Jurkat, Clone E6-1 (cell line): Measurements from ENCODE around the gene LIN7B.

Experiments
- DNase-seq: peaks from one replicate; pipeline ENCODE4 v3.0.0-alpha.2; 2011; ENCODE audit warnings: low read depth, low spot score
- H3K4me3 ChIP-seq: 2 replicates; pipeline ENCODE4 v1.5.1; 2011; ENCODE audit warnings: mild to moderate bottlenecking, low read length, control low read depth, moderate library complexity

LIN7B gene

DNA sequence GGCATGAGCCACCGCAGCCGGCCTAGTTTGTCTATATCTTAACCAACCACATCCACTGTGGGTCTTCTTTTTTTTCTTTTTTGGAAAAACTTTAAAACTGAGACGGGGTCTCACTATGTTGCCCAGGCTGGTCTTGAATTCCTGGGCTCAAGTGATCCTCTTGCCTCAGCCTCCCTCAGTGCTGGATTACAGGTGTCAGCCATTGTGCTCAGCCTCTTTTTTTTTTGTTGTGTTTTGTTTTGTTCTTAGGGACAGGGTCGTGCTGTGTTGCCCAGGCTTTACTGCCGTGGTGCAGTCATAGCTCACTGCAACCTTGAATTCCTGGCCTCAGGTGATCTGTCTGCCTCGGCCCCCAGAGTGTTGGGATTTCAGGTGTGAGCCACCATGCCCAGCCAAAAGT lies 21.5 kb upstream of the LIN7B start:
- no peak for DNase-seq
- no peak overlapping the region for H3K4me3 ChIP-seq

DNA sequence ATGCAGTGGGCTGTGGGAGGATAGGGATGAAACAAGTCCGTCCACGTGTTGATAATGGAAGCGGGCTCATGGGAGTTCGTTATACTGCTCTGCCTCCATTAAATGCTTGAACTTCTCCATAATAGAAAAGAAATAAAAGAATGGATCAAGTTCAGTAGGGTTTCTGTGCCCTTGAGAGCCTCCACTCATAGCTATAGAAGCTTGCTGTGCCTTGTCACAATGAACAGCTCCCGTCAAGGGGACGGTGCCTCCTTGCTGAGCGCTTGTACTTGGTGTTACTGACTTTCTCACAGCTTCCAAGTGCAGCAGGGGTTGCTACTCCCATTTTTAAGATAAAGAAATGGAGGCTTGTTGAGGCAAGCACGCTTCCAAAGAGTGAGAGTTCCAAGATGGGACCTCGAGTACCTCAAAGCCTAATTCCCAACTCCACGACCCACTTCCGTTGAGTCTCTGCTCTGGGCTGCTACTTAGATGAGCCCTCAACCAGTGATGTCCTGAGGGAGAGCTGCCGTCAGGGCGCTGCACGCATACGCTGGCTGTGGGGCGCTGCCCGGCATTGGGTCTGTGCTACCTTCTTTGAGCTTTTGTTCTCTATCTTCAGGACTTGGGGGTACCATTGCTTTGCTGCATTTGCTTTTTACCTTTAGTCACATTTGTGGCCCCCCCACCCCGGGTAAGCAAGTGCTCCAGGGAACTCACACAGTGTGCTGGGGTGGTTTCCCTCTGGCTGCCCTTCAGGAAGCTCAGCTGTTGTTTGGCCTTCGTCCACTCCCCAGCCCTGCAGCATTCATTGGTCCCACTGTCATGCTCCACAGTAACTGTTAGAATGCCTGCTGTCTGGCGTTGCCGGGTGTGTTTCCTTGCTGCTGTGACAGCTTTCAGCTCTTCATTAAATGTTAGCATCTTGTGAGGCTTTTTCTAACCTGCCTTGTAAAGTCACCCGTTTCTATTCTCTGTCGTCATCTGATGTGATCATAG lies 19.4 kb upstream of the LIN7B start:
- DNase-seq: no peak
- no peak overlapping the region for H3K4me3 ChIP-seq

DNA sequence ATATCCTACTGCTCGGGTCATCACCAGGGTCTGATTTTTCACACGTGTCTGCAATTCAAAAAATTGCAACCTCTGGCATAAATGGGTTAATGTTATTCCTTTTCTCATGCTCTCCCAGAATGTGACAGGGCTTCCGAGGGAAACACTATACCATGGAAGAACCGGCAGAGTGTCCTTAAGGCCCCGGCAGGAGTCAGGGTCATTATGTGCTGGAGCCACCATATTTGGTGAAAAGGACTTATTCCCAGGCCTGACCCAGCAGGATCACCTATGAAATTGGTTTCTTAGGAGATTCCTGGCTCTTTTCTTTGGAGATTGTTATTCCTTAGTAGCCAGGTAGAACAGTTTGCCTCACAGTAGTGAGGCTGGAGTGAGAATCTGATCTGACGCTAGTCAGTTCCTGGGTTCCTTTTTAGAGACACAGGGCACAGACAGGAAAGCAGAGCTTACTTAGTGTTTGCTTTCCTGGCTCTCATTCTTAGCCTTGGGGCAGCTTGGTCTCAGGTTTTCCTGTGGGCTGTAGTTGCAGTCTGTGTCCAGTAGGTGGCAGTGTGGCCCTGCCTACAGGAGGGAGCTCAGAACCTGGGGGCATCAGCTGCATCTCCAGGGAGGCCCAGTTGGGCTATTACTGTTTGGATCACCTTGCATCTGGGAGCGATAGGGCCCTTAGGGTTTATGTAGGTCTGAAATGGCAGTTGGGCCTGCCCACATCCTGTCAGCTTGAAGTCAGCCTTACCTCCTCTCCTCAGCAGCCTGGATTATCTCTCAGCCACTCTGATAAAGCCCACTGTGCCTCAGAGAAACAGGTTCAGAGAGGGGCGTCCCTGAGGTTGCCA lies 16.5 kb upstream of the LIN7B start:
- H3K4me3 ChIP-seq: peak overlapping the region; percentile 24
- peak; percentile 97 for DNase-seq

GRCh38 chr19:49098795-49099194 lies 15.4 kb upstream of the LIN7B start:
- no peak overlapping the region for H3K4me3 ChIP-seq
- DNase-seq: no peak

DNA sequence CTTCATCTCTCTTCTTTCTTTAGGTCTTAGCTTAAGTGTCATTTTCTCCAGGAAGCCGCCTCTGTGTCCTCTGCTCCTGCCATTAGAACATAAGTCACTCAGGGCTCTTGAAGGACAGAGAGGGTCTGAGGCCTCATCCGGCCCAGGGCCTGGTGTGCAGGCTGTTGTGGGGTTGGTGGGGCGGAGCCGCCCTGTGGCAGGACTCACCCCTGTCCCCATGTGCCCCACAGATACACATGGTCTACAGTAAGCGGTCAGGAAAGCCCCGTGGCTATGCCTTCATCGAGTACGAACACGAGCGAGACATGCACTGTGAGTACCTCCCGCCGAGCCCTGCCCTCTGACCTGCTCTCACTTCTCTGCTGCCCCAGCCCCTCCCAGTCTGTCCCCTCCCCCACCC lies 13.0 kb upstream of the LIN7B start:
- no peak overlapping the region for H3K4me3 ChIP-seq
- DNase-seq: no peak

DNA sequence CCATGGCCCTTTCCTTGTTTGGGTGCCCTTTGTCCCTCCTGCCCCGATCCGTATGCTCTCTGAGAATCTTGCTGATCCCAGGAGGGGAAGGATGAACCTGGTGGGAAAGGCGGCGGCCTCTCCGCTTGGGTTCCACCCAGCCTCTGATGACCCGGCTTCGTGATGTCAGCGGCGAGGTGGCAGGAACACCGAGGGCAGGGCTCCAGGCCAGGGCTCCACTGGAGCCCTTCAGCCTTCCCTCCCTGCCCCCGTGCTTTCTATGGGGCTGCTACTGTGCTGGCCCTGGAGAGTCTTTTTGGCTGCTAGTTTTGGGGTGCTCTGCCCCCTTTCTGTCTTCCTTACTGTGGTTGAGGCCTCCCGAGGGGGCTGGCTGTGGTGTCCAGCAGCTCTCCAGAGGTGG lies 11.9 kb upstream of the LIN7B start:
- no peak for DNase-seq
- no peak overlapping the region for H3K4me3 ChIP-seq

DNA sequence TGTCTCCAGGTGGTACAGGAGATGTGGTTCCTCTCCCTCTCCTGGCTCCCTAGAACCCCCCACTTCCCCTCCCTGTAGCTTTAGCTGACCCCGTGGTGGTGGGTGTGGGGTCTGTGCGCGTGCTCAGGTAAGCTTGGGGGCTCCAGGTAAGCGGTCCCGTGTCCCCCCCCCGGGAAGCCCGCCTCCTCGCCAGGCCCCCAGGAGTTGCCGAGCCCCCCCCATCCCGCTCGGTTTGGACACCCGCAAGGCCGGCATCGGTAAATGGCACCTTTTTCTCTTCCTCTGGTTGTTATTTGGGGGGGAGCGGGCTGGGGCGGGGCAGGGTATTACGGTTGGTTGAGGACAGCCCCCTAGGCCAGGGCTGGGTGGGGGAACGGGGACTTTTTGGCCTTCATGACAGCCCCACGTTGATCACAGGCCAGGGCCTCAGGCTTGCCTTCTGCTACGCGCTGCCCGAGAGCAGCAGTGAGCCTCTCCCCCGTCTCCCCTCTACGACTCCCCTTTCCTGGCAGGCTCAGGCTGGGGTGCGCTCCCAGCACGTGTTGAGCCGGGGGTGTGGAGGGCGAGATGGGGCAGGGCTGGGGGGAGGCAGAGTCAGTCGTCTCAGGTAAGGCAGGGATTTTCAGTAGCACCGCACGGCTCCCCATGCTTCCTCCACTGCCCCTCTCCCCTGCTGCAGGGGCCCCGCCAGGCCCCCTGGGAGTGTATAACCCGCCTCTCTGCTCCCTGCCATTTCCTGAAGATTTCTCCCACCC lies 10.7 kb upstream of the LIN7B start:
- peak; percentile 41 for DNase-seq
- no peak overlapping the region for H3K4me3 ChIP-seq

GRCh38 chr19:49104229-49104864 lies 9.8 kb upstream of the LIN7B start:
- H3K4me3 ChIP-seq: no peak overlapping the region

GRCh38 chr19:49106648-49107135 lies 7.5 kb upstream of the LIN7B start:
- DNase-seq: peak; percentile 48

More at GRCh38 chr19:49104229-49104864, 9.8 kb upstream of the LIN7B start:
- no peak for DNase-seq

GRCh38 chr19:49107625-49108459 lies 6.3 kb upstream of the LIN7B start:
- no peak overlapping the region for H3K4me3 ChIP-seq
- no peak for DNase-seq

More at GRCh38 chr19:49106648-49107135, 7.5 kb upstream of the LIN7B start:
- H3K4me3 ChIP-seq: no peak overlapping the region

GRCh38 chr19:49109051-49109450 lies 5.1 kb upstream of the LIN7B start:
- no peak overlapping the region for H3K4me3 ChIP-seq
- no peak for DNase-seq

GRCh38 chr19:49109569-49110233 lies 4.5 kb upstream of the LIN7B start:
- no peak overlapping the region for H3K4me3 ChIP-seq

DNA sequence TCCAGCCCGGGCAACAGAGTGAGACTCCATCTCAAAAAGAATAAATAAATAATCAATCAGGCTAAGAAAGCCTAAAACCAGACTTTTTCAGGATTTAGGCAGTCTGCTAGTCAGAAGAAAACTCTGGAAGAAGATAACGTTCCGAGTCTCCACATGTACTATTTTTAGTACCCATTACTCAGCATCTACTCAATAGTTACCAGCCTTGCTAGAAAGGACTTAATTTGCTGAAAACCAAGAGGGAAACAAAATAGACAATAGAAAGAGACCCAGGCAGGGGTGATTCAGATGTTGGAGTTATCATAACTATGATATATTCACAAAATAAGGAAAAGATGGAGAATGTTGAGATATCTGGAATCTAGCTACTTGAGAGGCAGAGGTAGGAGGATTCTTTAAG lies 3.6 kb upstream of the LIN7B start:
- no peak for DNase-seq
- no peak overlapping the region for H3K4me3 ChIP-seq

More at GRCh38 chr19:49109569-49110233, 4.5 kb upstream of the LIN7B start:
- no peak for DNase-seq

GRCh38 chr19:49111218-49111998 lies 2.8 kb upstream of the LIN7B start:
- no peak overlapping the region for H3K4me3 ChIP-seq
- no peak for DNase-seq

DNA sequence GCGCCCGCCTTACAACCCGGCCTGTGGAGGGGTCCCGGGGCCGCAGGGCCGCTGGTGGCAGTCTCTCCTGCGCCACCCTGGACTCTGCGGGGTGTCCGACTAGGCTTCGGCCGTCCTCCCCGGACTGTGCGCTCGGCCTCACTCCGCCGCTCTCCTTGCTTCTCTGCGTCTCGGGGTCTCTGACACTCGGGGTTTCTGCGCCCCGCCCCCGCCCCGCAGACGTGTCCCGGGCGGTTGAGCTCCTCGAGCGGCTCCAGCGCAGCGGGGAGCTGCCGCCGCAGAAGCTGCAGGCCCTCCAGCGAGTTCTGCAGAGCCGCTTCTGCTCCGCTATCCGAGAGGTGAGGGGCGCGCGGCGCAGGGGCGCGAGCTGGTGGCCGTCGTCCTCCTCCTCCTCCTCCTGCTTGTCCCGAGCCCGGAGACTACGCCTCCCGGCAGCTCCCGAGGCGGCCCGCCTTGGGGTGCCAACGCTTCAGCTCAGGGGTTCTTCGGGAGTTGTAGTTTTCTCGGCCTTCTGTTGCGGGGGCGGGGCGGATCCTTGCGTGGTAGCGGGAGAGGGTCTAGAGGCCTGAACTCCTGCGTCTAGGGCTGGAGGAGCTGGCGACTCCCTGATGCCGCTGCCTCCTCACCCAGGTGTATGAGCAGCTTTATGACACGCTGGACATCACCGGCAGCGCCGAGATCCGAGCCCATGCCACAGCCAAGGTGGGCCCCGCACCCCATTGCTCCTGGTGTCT lies 627 bp downstream of the LIN7B start:
- peak overlapping the region; percentile 65 for H3K4me3 ChIP-seq
- no peak for DNase-seq

GRCh38 chr19:49116544-49116943 lies 2.4 kb downstream of the LIN7B start:
- DNase-seq: no peak
- no peak overlapping the region for H3K4me3 ChIP-seq
